A549 (cell line): ENCODE data around the gene CKLF.

ENCODE experiments used
- JUN ChIP-seq, 2 experiments: fragments of >200 bp; sonication (Bioruptor Twin); formaldehyde crosslinking; IDR thresholded peaks; 2 replicates in 1 of 2; 3 replicates in 1 of 2; pipeline ENCODE4 v1.6.1; 2016 to 2017
- NPAS2 ChIP-seq: fragments of 250-450 bp; sonication (Bioruptor Pico); IDR thresholded peaks from 2 replicates; pipeline ENCODE4 v1.8.0; 2022; ENCODE audit warnings: mild to moderate bottlenecking, moderate library complexity, borderline replicate concordance
- POLR2A ChIP-seq: IDR thresholded peaks from 2 replicates; pipeline ENCODE4 v1.6.1; 2012; ENCODE audit warnings: mild to moderate bottlenecking, low read length

- TF ChIP-seq POLR2A: no peak
- no peak for TF ChIP-seq NPAS2 (CRISPR knock-in tag)
- no peak for TF ChIP-seq JUN (IDR thresholded peaks at IDR 0.05)
Observed at GRCh38 chr16:66605979-66606751, 53.8 kb downstream of the CKLF start.
